H9 (cell line): Measurements from ENCODE around the gene ATP8A1. TPM values are rescaled to one million over a fixed set of nuclear protein-coding genes. Genes with fewer than 3 reads are reported as not detected.

Experiments
- DNase-seq: peaks from one replicate; pipeline ENCODE4 v3.0.0-alpha.2; 2017
- H2AFZ ChIP-seq: one replicate; pipeline ENCODE4 v1.6.1; 2013; ENCODE audit warnings: mild to moderate bottlenecking, low read length, control low read depth, moderate library complexity
- H2AK5ac ChIP-seq: 2 replicates; pipeline ENCODE4 v1.6.1; 2013; ENCODE audit warnings: low read length, control low read depth, mixed read lengths; ENCODE audit not compliant: insufficient read length
- H2BK120ac ChIP-seq: one replicate; pipeline ENCODE4 v1.6.1; 2013; ENCODE audit warnings: low read depth, mild to moderate bottlenecking, low read length, control low read depth, inconsistent platforms; ENCODE audit not compliant: poor library complexity, severe bottlenecking
- H2BK12ac ChIP-seq: 2 replicates; pipeline ENCODE4 v1.6.1; 2013; ENCODE audit warnings: low read length, control low read depth, mixed read lengths, low read depth; ENCODE audit not compliant: insufficient read length
- H2BK15ac ChIP-seq: 2 replicates; pipeline ENCODE4 v1.6.1; 2013; ENCODE audit warnings: low read depth, low read length, control low read depth
- H2BK20ac ChIP-seq: one replicate; pipeline ENCODE4 v1.6.1; 2013; ENCODE audit warnings: low read depth, mild to moderate bottlenecking, low read length, control low read depth, inconsistent platforms; ENCODE audit not compliant: poor library complexity, severe bottlenecking
- H2BK5ac ChIP-seq: 2 replicates; pipeline ENCODE4 v1.6.1; 2013; ENCODE audit warnings: low read length, control low read depth, mixed read lengths; ENCODE audit not compliant: insufficient read length
- H3K14ac ChIP-seq: 2 replicates; pipeline ENCODE4 v1.6.1; 2013; ENCODE audit warnings: low read length, control low read depth; ENCODE audit not compliant: insufficient read depth
- H3K18ac ChIP-seq: 2 replicates; pipeline ENCODE4 v1.6.1; 2013; ENCODE audit warnings: low read depth, mild to moderate bottlenecking, mixed read lengths, low read length, control low read depth; ENCODE audit not compliant: insufficient read length
- H3K23ac ChIP-seq: 2 replicates; pipeline ENCODE4 v1.6.1; 2013; ENCODE audit warnings: low read length, control low read depth, mixed read lengths, low read depth; ENCODE audit not compliant: insufficient read length
- H3K23me2 ChIP-seq: 2 replicates; pipeline ENCODE4 v1.6.1; 2013; ENCODE audit warnings: low read depth, mild to moderate bottlenecking, mixed read lengths, low read length, control low read depth; ENCODE audit not compliant: insufficient read length, poor library complexity, severe bottlenecking
- H3K27ac ChIP-seq: 2 replicates; pipeline ENCODE4 v1.5.1; 2013; ENCODE audit warnings: low read length, control low read depth, mixed read lengths, low read depth; ENCODE audit not compliant: insufficient read length
- H3K27me3 ChIP-seq: 2 replicates; pipeline ENCODE4 v1.6.1; 2013; ENCODE audit warnings: low read length, control low read depth, inconsistent platforms; ENCODE audit not compliant: insufficient read depth
- H3K4ac ChIP-seq: 2 replicates; pipeline ENCODE4 v1.6.1; 2013; ENCODE audit warnings: low read depth, mild to moderate bottlenecking, control low read depth, inconsistent platforms, low read length, moderate library complexity
- H3K4me1 ChIP-seq: 2 replicates; pipeline ENCODE4 v1.6.1; 2013; ENCODE audit warnings: low read length, control low read depth, inconsistent platforms; ENCODE audit not compliant: insufficient read depth
- H3K4me2 ChIP-seq: 2 replicates; pipeline ENCODE4 v1.6.1; 2013; ENCODE audit warnings: low read length, control low read depth, mixed read lengths; ENCODE audit not compliant: insufficient read length, insufficient read depth
- H3K56ac ChIP-seq: 2 replicates; pipeline ENCODE4 v1.6.1; 2013; ENCODE audit warnings: low read depth, mild to moderate bottlenecking, mixed read lengths, low read length, control low read depth; ENCODE audit not compliant: insufficient read length
- H3K79me1 ChIP-seq: 2 replicates; pipeline ENCODE4 v1.6.1; 2013; ENCODE audit warnings: low read depth, mild to moderate bottlenecking, moderate library complexity, low read length, control low read depth, inconsistent platforms; ENCODE audit not compliant: insufficient read depth, poor library complexity, severe bottlenecking
- H3K79me2 ChIP-seq: 2 replicates; pipeline ENCODE4 v1.6.1; 2013; ENCODE audit warnings: low read length, control low read depth, inconsistent platforms; ENCODE audit not compliant: insufficient read depth
- H3K9ac ChIP-seq: 2 replicates; pipeline ENCODE4 v1.6.1; 2013; ENCODE audit warnings: low read length, control low read depth, mixed read lengths; ENCODE audit not compliant: insufficient read length; ENCODE audit errors: extremely low read depth
- H3K9me3 ChIP-seq: one replicate; pipeline ENCODE4 v1.6.1; 2013; ENCODE audit warnings: low read depth, low read length, inconsistent platforms; ENCODE audit not compliant: control insufficient read depth
- H3T11ph ChIP-seq: one replicate; pipeline ENCODE4 v1.6.1; 2013; ENCODE audit warnings: mild to moderate bottlenecking, low read length, control low read depth, inconsistent platforms
- H4K20me1 ChIP-seq: one replicate; pipeline ENCODE4 v1.6.1; 2013; ENCODE audit not compliant: control insufficient read depth, insufficient read length, insufficient read depth
- H4K5ac ChIP-seq: 2 replicates; pipeline ENCODE4 v1.6.1; 2013; ENCODE audit warnings: low read depth, mild to moderate bottlenecking, mixed read lengths, low read length, control low read depth; ENCODE audit not compliant: insufficient read length
- H4K8ac ChIP-seq: replicated peaks from 2 replicates; pipeline ENCODE4 v1.6.1; 2013; ENCODE audit warnings: low read length, control low read depth, mixed read lengths, low read depth; ENCODE audit not compliant: insufficient read length
- H4K91ac ChIP-seq: 2 replicates; pipeline ENCODE4 v1.6.1; 2013; ENCODE audit warnings: low read depth, mild to moderate bottlenecking, moderate library complexity, mixed read lengths, low read length, control low read depth; ENCODE audit not compliant: insufficient read length
- H3K27ac Mint-ChIP-seq, 3 experiments: 2 replicates in 2 of 3; 3 replicates in 1 of 3; pipeline ENCODE4 v1.8.0; 2020 to 2021; ENCODE audit warnings: mixed read lengths in 3 of 3, mild to moderate bottlenecking in 1 of 3, moderate library complexity in 1 of 3
- H3K27me3 Mint-ChIP-seq: 2 replicates; pipeline ENCODE4 v1.8.0; 2021; ENCODE audit warnings: low read depth, mild to moderate bottlenecking, moderate library complexity, mixed read lengths
- H3K36me3 Mint-ChIP-seq, 3 experiments: 2 replicates in 2 of 3; 3 replicates in 1 of 3; pipeline ENCODE4 v1.8.0; 2020 to 2021; ENCODE audit warnings: low read depth in 3 of 3, mixed read lengths in 3 of 3; ENCODE audit not compliant: insufficient read depth in 1 of 3
- H3K4me1 Mint-ChIP-seq, 2 experiments: 2 replicates each; pipeline ENCODE4 v1.8.0; 2020; ENCODE audit warnings: mixed read lengths in 2 of 2
- H3K4me3 Mint-ChIP-seq, 2 experiments: 2 replicates in 1 of 2; 3 replicates in 1 of 2; pipeline ENCODE4 v1.8.0; 2020 to 2021; ENCODE audit warnings: mild to moderate bottlenecking in 2 of 2, mixed read lengths in 2 of 2, moderate library complexity in 1 of 2
- H3K9me3 Mint-ChIP-seq, 2 experiments: 2 replicates in 1 of 2; 3 replicates in 1 of 2; pipeline ENCODE4 v1.8.0; 2020; ENCODE audit warnings: mild to moderate bottlenecking in 2 of 2, mixed read lengths in 2 of 2, moderate library complexity in 1 of 2
- WGBS: extraction: QIAGEN DNeasy Blood & Tissue Kit; methylation state at CpG from one replicate; pipeline ENCODE4 v1.1.7; 2013; ENCODE audit warnings: missing lambda C conversion rate, low lambda C conversion rate, mixed read lengths; ENCODE audit not compliant: insufficient read length; ENCODE audit errors: extremely low coverage; 5-methylcytosine and 5-hydroxymethylcytosine counted together
- total RNA-seq: library from RNA; stranded (reverse); gene quantifications from 2 replicates; pipeline ENCODE4 v1.2.1, GENCODE V29; 2021
- TF ChIP-seq, protein P1 (sequence below): fragments of 200-600 bp; sonication (generic); conservative IDR thresholded peaks from 3 replicates; pipeline ENCODE4 v1.8.0; 2021; ENCODE audit warnings: antibody characterized with exemption, mild to moderate bottlenecking

ATP8A1 gene
- total RNA-seq, 1 experiment from 2014 or later, result 5.1 TPM

DNA sequence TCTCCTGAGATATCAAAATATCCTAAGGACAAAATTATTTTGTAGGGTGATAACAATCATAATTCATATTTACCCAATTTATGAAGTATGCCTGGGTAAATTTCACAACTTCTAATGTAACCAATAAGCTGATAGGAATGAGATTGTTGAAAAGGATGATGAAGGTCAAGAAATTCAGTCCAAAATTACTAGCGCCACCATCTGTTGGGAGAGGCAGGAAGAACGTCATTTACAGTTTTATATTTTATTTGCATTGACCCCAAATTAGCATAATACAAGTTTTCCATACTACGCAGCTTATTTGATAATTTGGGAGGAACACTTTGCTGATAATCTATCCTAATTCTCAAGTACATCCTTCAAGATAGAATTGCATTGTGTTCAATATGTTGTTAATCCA, 78.7 kb downstream of the ATP8A1 start:
- no peak overlapping the region for H3K23ac ChIP-seq
- H3T11ph ChIP-seq, result no peak overlapping the region
- peaks cover 0 to 2% (median 1%) of the 10 kb centered on the region in 3 experiments; a peak in 4 of 7 replicates for H3K36me3 Mint-ChIP-seq
- H2BK20ac ChIP-seq, result no peak overlapping the region
- H2BK15ac ChIP-seq, result no peak overlapping the region
- TF ChIP-seq, protein P1, sequence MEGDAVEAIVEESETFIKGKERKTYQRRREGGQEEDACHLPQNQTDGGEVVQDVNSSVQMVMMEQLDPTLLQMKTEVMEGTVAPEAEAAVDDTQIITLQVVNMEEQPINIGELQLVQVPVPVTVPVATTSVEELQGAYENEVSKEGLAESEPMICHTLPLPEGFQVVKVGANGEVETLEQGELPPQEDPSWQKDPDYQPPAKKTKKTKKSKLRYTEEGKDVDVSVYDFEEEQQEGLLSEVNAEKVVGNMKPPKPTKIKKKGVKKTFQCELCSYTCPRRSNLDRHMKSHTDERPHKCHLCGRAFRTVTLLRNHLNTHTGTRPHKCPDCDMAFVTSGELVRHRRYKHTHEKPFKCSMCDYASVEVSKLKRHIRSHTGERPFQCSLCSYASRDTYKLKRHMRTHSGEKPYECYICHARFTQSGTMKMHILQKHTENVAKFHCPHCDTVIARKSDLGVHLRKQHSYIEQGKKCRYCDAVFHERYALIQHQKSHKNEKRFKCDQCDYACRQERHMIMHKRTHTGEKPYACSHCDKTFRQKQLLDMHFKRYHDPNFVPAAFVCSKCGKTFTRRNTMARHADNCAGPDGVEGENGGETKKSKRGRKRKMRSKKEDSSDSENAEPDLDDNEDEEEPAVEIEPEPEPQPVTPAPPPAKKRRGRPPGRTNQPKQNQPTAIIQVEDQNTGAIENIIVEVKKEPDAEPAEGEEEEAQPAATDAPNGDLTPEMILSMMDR, result peak; percentile 50
- H3K4me1 ChIP-seq, result no peaks in the 10 kb centered on the region
- no peak overlapping the region for H3K4ac ChIP-seq
- H2BK5ac ChIP-seq, result no peak overlapping the region
- no peak for DNase-seq
- H2AFZ ChIP-seq, result no peak overlapping the region
- H4K8ac ChIP-seq, result no peak overlapping the region
- H3K9me3 Mint-ChIP-seq, result no peaks in the 10 kb centered on the region
- no peaks in the 10 kb centered on the region for H4K20me1 ChIP-seq
- no peaks in the 10 kb centered on the region for H3K79me1 ChIP-seq
- no peak overlapping the region for H2BK120ac ChIP-seq
- H3K14ac ChIP-seq, result no peak overlapping the region
- H2AK5ac ChIP-seq, result no peak overlapping the region
- no peak overlapping the region for H3K9ac ChIP-seq
- no peak overlapping the region for H3K4me3 Mint-ChIP-seq
- H3K79me2 ChIP-seq, result no peaks in the 10 kb centered on the region
- H3K4me1 Mint-ChIP-seq, result no peaks in the 10 kb centered on the region
- no peaks in the 10 kb centered on the region for H3K27me3 Mint-ChIP-seq
- no peak overlapping the region for H3K56ac ChIP-seq
- H3K18ac ChIP-seq, result no peak overlapping the region
- H3K9me3 ChIP-seq, result no peaks in the 10 kb centered on the region
- H4K5ac ChIP-seq, result no peak overlapping the region
- H3K4me2 ChIP-seq, result no peak overlapping the region
- no peaks in the 10 kb centered on the region for H3K23me2 ChIP-seq
- WGBS, result no CpG with 5 or more reads among the region's 3 CpGs
- no peak overlapping the region for H2BK12ac ChIP-seq
- no peak overlapping the region for H4K91ac ChIP-seq
- H3K27ac Mint-ChIP-seq, result no peak overlapping the region
- no peaks in the 10 kb centered on the region for H3K27me3 ChIP-seq
- H3K27ac ChIP-seq, result no peak overlapping the region
